ENCODE results near the gene AOPEP.
"Not testable (repeated sequence)": the region's sequence is repeated elsewhere in the genome, so short reads cannot be mapped to it uniquely, and the experiment has no call there.

The AOPEP gene

DNA sequence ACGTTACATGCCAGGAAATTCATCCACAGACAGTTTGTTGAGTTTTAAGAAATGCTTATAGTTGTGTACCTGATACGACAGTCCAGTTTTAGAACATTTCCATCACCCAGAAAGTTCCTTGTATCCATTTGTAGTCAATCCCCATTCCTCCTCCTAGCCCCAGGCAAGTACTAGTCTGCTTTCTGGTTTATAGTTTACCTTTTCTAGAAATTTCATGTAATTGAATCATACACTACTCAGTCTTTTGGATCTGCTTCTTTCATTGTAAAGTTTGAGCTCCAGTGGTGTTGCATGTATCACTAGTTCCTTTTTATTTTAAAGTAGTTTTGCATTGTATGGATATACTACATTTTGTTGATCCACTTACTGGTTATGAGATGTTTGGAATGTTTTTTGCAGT lies 291.2 kb downstream of the AOPEP start:
- no peak for DNase-seq (ENCODE audit: low spot score)

GRCh38 chr9:95018099-95018936 lies 291.8 kb downstream of the AOPEP start:
- peak; percentile 59 for DNase-seq (ENCODE audit: low spot score)

DNA sequence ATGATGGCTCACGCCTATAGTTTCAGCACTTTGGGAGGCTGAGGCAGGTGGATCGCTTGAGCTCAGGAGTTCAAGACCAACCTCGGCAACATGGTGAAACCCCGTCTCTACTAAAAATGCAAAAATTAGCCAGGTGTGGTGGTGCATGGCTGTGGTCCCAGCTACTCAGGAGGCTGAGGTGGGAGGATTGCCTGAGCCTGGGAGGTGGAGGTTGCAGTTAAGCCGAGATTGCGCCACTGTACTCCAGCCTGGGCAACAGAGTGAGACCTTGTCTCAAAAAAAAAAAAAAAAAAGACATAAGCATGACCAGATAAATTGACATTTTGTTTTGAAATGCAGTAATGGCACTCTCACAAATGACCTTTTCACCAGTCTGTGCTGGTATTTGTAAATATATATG lies 294.1 kb downstream of the AOPEP start:
- not testable (repeated sequence) for DNase-seq (ENCODE audit: low spot score)

DNA sequence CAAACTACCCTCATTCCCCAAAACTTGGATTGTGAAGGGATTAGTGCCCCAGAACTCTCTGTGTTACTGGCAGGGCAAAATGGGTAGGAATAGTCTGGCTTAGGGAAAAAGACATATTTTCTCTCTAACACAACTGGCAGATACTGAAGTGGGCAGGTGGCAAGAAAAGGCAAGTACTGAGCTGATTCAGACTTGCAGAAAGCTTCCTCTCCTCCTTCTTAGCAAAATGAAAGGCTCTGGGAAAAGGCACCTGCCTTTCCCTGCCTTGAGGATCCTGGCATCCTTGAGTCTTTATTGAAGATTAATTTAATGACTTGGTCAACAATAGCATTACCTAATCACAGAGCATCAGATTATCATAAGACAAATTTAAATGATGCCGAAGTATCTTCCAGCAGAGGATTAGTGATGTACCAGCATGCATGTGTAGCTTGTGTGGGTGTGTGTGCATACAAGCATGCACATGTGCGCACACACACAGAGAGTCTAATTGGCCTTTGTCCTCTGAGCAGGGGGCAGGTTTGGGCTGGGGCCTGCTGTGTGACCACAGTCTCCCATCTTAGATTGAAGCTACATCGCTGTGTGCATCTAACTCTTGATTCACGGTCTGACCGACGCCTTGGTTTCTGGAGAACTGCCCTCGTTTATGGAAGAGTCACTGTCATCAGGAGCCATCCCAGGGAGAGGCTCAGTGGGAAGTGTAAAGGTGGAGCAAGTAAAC lies 294.8 kb downstream of the AOPEP start:
- no peak for DNase-seq (ENCODE audit: low spot score)

DNA sequence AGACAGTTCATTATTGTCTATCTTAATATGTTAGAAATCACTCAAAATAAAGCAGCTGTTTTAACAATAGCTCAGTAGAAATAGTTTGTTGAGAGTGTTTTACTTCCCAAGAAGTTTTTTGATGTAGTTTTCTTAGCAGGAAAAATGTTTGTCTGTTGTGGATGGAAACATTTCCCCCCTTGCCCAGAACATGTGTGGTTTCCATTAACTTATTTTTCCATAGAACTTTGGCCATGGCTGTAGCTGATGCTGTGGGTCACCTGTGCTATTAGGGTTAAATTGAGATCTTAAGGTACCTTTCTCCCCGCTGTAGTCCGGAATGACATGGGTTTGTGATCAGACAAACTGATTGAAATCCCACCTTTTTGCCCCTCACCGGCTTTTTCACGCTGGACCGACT lies 296.2 kb downstream of the AOPEP start:
- DNase-seq (ENCODE audit: low spot score) = no peak

- DNase-seq (ENCODE audit: low spot score) = peak; percentile 56
Observed at GRCh38 chr9:95023217-95024003, 296.9 kb downstream of the AOPEP start.

GRCh38 chr9:95024097-95024671 lies 297.7 kb downstream of the AOPEP start:
- no peak for DNase-seq (ENCODE audit: low spot score)

DNA sequence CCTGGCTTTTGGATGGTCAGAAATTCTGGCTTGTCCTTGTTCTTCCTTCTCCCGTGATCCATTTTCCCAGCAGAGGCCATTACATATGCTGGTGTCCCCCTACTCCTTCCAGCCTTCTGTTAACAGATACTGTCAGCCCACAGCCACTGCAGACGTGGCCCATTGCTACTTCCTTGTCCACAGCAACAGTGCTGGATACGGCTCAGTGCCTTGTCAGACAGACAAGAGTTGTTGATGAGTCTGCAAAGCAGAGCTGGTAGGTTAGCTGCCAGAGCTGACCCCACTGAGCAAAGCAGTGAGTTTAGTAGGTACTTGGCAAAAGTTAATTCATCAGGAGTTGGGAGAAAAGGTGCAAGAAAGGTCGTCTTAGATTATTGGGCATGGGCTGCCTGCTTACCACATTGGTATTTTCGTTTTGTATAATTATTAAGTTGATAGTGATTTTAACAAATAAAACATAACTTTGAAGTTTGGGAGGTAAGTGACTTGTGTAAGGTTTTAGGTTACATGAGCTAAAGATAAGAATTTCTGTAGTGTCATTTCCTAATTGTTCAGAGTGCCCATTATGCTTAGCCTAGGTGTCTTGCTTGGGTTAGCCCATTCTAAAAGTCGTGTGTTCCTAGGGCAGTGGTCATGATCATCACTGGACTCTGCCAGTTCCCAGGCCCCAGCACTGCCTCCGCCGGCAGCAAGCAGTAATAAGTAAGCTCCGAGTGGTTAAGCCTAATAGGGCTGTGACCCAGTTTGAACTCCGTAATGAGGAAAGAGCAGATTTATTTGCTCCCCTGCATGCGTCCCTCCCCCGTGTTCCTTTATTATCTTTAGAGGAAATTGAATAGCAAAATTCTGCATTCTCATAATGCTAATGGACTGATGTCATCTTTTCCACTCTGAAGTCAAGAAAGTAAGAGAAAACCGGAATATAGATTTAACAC lies 299.0 kb downstream of the AOPEP start:
- peak; percentile 55 for DNase-seq (ENCODE audit: low spot score)

- DNase-seq (ENCODE audit: low spot score) = no peak
Observed at GRCh38 chr9:95026148-95026524, 299.6 kb downstream of the AOPEP start.

- no peak for DNase-seq (ENCODE audit: low spot score)
Observed at GRCh38 chr9:95027914-95028852, 301.7 kb downstream of the AOPEP start.

DNA sequence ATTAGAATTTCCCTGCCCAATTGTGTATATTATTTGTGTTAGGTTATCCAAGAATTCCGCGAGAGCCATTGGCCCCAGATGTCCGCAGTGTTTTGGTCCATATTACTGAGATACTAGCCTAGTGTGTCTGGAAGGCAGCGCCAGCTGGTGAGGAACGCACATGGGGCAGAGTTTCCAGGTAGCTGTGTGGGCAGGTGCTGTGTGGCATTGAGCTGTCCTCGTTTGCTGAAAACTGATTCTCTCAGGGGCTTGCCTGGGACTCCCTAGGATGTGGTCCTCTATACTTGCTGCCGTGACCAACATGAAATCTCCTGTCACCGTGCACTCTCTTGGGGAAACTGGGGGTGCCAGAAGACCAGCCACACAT lies 302.3 kb downstream of the AOPEP start:
- no peak for DNase-seq (ENCODE audit: low spot score)

DNA sequence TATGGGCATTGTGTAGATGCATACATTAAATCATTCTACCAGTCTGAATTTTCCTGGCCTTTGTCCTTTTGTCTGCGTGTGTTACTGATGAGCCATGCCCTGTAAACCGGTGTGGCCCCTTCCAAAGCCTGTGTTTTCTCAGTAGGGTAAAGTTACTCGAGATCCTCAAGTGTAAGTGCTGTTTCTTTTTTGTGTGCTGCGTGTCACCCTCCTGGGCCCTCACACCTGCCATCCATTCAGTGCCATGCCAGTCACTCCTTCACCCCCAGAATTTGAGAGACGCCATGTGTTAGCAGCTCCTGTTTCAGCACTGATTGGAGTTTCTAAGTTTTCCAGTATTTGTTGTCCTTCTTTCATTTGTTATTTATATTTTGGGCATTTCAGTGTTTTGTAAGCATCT lies 302.8 kb downstream of the AOPEP start:
- DNase-seq (ENCODE audit: low spot score) = no peak

- no peak for DNase-seq (ENCODE audit: low spot score)
Observed at GRCh38 chr9:95029720-95030119, 303.2 kb downstream of the AOPEP start.

GRCh38 chr9:95030344-95030743 lies 303.8 kb downstream of the AOPEP start:
- no peak for DNase-seq (ENCODE audit: low spot score)

GRCh38 chr9:95030920-95031642 lies 304.6 kb downstream of the AOPEP start:
- no peak for DNase-seq (ENCODE audit: low spot score)

DNA sequence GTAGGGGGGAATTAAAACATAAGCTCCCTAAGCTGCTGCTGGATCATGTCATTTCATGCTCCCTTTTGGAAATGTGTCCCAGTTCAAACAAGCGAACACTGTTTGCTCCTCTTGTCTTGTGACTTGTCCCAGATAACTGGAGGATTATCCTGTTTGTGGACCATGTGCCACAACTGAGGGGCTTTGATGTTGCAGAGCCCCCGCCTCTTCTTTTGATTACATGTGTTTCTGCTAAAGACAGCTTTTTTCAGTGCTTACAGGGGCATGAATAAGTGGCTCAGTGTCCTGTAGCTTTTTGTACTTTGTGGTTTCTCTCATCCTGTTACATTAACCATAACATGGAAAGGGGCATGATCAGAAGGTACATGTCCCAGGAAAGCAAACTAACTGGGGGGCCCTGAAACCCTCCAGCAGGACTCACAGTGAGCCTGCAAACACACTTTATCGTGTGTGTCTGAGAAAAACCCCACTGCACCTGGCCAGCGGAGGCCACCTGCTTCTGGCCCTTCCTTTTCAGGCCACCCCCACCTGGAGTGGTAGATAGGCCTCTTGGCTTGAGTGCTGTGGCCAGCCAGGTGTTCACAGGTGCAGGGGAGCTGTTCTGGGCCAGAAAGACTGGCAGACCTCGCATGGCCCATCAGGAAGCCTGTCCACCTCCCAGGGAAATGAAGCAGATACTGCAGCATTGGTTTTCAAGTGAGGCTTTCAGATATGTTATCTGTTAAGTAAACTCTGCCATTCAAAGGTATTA lies 305.4 kb downstream of the AOPEP start:
- no peak for DNase-seq (ENCODE audit: low spot score)

GRCh38 chr9:95032580-95033341 lies 306.3 kb downstream of the AOPEP start:
- DNase-seq (ENCODE audit: low spot score) = no peak

DNA sequence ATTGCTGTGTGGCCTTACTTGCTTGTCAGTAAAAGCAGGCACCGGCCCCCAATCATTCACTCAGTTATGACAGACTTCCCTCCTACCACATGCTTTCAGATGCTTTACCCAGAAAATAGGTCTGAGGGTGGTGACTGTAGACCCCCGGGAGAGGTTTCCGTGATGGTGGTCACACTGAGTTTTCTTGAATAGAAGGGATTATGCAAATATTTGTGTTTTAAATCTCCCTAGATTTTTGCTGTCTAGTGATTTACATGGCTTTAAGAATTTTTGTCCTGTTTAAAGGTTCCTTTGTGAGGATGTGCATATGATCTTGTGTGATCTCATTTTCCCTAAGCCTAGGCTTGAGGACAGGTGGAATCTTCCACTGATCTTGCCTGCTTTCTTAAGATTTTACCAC lies 309.3 kb downstream of the AOPEP start:
- no peak for DNase-seq (ENCODE audit: low spot score)

All from AG08396 (cell line).